Epithelial cell of esophagus (primary cell): Measurements from ENCODE around the gene ERO1A.

Experiments used
- DNase-seq: peaks from one replicate; pipeline ENCODE4 v3.0.0; 2010; ENCODE audit warnings: low read depth
- H3K4me3 ChIP-seq: 2 replicates; pipeline ENCODE4 v1.5.1; 2011; ENCODE audit warnings: mild to moderate bottlenecking, low read length, control low read depth
- TF ChIP-seq, protein P1 (sequence below): IDR thresholded peaks from 2 replicates; pipeline ENCODE4 v1.5.1; 2011; ENCODE audit warnings: low read depth, mild to moderate bottlenecking, low read length, control low read depth, inconsistent platforms; ENCODE audit not compliant: insufficient read depth; ENCODE audit errors: missing control alignments

Gene ERO1A

DNA sequence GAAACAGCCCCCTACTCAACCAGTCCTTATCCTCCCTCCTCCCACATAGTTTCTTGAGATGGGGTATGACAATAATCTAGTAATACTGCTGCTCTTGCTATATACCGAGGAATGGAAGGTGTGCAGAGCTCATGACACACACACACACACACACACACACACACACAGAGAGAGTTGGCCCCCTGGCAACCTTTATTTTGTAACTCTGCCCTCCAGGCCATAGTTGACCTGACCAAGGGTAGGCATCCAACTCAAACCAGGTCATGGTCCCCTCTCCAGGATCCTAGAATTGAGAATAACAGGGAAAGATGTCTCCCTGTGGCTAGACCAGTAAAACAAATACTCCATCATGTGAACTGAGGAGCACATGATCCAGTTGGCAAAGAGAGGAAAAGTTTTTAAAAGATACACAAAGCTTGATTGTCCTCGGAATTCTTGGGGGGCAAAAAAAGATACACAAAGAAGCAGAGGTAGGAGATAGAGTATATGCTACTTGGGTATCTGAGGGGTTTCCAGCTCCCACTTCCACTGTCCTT lies 11.3 kb downstream of the ERO1A start:
- DNase-seq = no peak
- H3K4me3 ChIP-seq = no peak overlapping the region
- TF ChIP-seq, protein P1, sequence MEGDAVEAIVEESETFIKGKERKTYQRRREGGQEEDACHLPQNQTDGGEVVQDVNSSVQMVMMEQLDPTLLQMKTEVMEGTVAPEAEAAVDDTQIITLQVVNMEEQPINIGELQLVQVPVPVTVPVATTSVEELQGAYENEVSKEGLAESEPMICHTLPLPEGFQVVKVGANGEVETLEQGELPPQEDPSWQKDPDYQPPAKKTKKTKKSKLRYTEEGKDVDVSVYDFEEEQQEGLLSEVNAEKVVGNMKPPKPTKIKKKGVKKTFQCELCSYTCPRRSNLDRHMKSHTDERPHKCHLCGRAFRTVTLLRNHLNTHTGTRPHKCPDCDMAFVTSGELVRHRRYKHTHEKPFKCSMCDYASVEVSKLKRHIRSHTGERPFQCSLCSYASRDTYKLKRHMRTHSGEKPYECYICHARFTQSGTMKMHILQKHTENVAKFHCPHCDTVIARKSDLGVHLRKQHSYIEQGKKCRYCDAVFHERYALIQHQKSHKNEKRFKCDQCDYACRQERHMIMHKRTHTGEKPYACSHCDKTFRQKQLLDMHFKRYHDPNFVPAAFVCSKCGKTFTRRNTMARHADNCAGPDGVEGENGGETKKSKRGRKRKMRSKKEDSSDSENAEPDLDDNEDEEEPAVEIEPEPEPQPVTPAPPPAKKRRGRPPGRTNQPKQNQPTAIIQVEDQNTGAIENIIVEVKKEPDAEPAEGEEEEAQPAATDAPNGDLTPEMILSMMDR = no peak

DNA sequence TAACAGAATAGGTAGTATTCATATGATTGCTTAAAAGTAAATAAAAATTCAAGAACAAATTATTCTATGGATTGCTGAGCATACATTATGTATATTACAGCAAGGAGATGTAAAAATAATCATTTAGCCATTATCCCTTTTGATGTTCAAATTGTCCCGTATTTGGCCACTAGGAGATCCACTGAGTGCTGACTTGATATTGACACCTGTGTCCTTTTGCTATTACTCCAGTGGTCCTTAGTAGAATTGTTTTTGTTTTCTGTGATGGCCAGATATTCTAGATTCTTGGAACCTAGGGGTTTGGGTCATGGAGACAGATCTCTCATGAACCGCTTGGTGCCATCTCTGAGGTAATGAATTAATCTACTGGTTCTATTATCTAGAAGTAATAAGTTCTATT lies 16.8 kb downstream of the ERO1A start:
- DNase-seq = peak; percentile 24
- H3K4me3 ChIP-seq = no peak overlapping the region
- TF ChIP-seq, protein P1 = peak; percentile 51

DNA sequence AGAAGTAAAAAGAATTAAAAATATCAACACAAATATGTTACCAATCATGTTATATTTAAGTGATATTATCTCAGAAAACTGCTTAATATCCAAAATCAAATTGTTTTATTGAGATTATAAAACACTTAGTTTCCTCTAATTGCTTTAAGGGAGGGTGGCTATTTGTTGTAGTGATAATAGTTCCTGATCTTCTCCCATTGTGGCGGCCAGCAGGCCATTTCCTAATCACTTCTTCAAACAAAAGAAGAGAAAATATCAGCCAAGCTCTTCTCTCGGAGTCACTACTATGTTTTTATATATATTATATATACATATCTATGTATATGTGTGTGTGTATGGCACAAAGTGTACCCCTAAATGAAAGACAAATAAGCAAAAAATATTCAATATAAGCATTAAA lies 31.5 kb downstream of the ERO1A start:
- DNase-seq = no peak
- TF ChIP-seq, protein P1 = no peak
- no peak overlapping the region for H3K4me3 ChIP-seq

DNA sequence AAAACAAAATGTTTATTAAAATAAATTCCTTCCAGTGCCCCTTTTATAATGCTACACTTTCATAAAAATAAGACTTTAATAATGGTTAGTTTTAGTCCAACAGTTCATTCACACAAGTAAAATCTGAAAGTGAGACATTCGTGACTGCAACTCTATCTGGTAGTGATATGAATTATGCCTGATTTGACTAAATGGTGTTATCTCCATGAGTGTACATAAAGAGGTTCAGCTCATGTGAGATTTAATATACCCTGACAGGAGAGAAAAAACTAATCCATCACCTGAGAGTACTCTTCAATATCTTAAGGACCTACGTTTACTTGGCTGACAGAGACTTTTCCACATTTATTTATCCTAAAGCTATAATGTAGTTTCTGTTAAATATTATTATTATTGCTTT lies 34.0 kb downstream of the ERO1A start:
- H3K4me3 ChIP-seq = no peak overlapping the region
- TF ChIP-seq, protein P1 = no peak

DNA sequence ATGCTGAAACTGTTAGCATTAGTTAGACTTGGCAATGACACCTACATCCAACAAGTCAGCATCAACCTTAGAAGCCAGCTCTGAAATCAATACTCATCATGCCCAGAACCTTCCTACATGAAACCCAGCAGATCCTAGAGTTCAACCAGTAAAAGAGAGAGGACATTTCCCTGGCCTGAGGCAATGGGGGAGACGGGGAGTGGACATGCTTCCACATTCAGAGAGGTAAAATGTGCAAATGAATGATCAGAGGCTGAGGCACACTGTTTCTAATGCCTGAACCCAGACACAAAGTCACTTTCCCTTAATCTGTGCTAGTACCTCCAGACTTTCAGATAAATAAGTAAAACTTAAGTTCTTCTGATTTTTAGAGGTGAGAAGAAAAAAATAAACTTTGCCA lies 34.5 kb downstream of the ERO1A start:
- no peak for DNase-seq
- H3K4me3 ChIP-seq = no peak overlapping the region
- TF ChIP-seq, protein P1 = no peak

More for the DNA sequence above, 34.0 kb downstream of the ERO1A start:
- DNase-seq = no peak

DNA sequence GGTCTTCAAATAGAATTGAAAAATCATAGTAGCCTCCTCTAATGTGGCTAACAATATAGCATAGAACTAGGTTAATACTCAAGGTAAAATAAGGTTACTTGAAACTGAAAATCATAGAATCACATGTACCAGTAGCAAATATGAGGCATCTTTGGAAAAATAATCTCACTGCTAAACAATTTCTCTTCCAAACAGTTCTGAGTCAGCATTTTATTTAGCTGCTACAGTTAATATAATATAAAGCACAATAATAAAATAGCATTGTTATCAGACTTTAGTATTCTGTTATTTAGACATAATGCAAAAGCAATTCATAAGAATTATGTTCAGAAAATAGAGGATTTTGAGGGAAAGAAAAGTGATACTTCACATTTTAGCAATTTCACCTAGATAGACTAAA lies 35.0 kb downstream of the ERO1A start:
- DNase-seq = no peak
- TF ChIP-seq, protein P1 = no peak
- H3K4me3 ChIP-seq = no peak overlapping the region

DNA sequence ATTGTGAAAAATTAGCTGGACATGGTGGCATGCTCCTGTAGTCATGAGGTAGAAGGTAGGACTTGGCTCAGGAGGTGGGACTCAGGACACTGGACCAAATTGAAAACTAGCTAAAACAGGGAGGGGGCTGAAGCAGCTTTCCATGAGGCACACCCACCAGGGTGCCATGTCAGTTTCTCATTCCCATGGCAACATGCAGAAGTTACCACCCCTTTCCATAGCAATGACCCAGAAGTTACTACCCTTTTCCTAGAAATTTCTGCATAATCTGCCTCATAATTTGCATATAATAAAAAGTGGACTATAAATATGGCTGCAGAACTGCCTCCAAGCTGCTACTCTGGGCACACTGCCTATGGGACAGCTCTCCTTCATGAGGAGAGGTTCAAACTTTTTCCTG lies 38.5 kb downstream of the ERO1A start:
- DNase-seq = no peak
- TF ChIP-seq, protein P1 = no peak
- no peak overlapping the region for H3K4me3 ChIP-seq
